Bone marrow (tissue), 2 donors: ENCODE measurements around the gene RPL36AL.

Source experiments
- DNase-seq, 2 donors: peaks; one replicate each; lab custom pipeline; 2025; lab: John Stamatoyannopoulos, UW

RPL36AL gene

GRCh38 chr14:49581209-49582112 is 39.0 kb downstream of the RPL36AL start:
- DNase-seq, result no peak

GRCh38 chr14:49579841-49580240 is 40.6 kb downstream of the RPL36AL start:
- DNase-seq, result no peak

- DNase-seq, result no peak
Observed at GRCh38 chr14:49578141-49578540, 42.3 kb downstream of the RPL36AL start.

- DNase-seq, result no peak
Observed at GRCh38 chr14:49574038-49574437, 46.4 kb downstream of the RPL36AL start.

GRCh38 chr14:49569281-49569680 is 51.1 kb downstream of the RPL36AL start:
- no peak for DNase-seq
